HG02678 (cell line): ENCODE measurements around the gene TFPT.
"Not testable (repeated sequence)": the region's sequence is repeated elsewhere in the genome, so short reads cannot be mapped to it uniquely, and the experiment has no call there.

Experiments used
- ATAC-seq: cut with Tn5 transposase; IDR thresholded peaks from one replicate; pipeline ENCODE4 v1.9.1; 2021; ENCODE audit warnings: mild to moderate bottlenecking, moderate library complexity; ENCODE audit not compliant: unreplicated experiment

Gene TFPT

GRCh38 chr19:54124393-54124792, 8.9 kb upstream of the TFPT start:
- ATAC-seq, result no peak

GRCh38 chr19:54123682-54124081, 8.2 kb upstream of the TFPT start:
- ATAC-seq, result no peak

- no peak for ATAC-seq
These were observed 5.8 kb upstream of the TFPT start for GRCh38 chr19:54121259-54121658.

GRCh38 chr19:54114340-54115108, 933 bp downstream of the TFPT start:
- no peak for ATAC-seq

GRCh38 chr19:54109651-54110050, 5.8 kb downstream of the TFPT start:
- no peak for ATAC-seq

- ATAC-seq, result no peak
These were observed 7.0 kb downstream of the TFPT start for GRCh38 chr19:54108496-54108895.

- ATAC-seq, result no peak
These were observed 7.5 kb downstream of the TFPT start for GRCh38 chr19:54107876-54108490.

- ATAC-seq, result no peak
These were observed 8.7 kb downstream of the TFPT start for GRCh38 chr19:54106716-54107115.

- ATAC-seq, result no peak
These were observed 9.7 kb downstream of the TFPT start for GRCh38 chr19:54105796-54106195.

GRCh38 chr19:54104998-54105715, 10.3 kb downstream of the TFPT start:
- ATAC-seq, result no peak

GRCh38 chr19:54102421-54103169, 12.9 kb downstream of the TFPT start, which contains the start of gene NDUFA3:
TSS of gene NDUFA3 (plus strand) at chr19:54102855. CDS start at chr19:54102879, 24 bp downstream.
- peak; percentile 96 for ATAC-seq

- no peak for ATAC-seq
These were observed 14.9 kb downstream of the TFPT start, which contains the start of gene OSCAR for GRCh38 chr19:54100561-54100960. TSS of gene OSCAR (minus strand) at chr19:54100803. CDS start at chr19:54100792, 11 bp downstream.

- ATAC-seq, result not testable (repeated sequence)
These were observed 15.6 kb downstream of the TFPT start for GRCh38 chr19:54099903-54100255.

- ATAC-seq, result no peak
These were observed 16.1 kb downstream of the TFPT start for GRCh38 chr19:54099190-54099902.

GRCh38 chr19:54096617-54097106, 18.8 kb downstream of the TFPT start:
- no peak for ATAC-seq

- ATAC-seq, result not testable (repeated sequence)
These were observed 19.4 kb downstream of the TFPT start for GRCh38 chr19:54095859-54096616.

- ATAC-seq, result no peak
These were observed 20.2 kb downstream of the TFPT start for GRCh38 chr19:54095136-54095858.

GRCh38 chr19:54094426-54095000, 20.9 kb downstream of the TFPT start:
- no peak for ATAC-seq
